Smooth muscle cell (in vitro differentiated cells): ENCODE results near the gene TPP1. TPM values are rescaled to one million over a fixed set of nuclear protein-coding genes. Genes with fewer than 3 reads are reported as not detected.

Experiments
- DNase-seq: peaks from one replicate; lab custom pipeline; 2025; ENCODE audit not compliant: unreplicated experiment; lab: John Stamatoyannopoulos, UW
- H2AFZ ChIP-seq: fragments of 200-600 bp; sonication (generic); 2 replicates; pipeline ENCODE4 v1.6.0; 2016; ENCODE audit warnings: antibody characterized with exemption, low read depth, mild to moderate bottlenecking
- H3F3A ChIP-seq: fragments of 200-600 bp; sonication (generic); 2 replicates; pipeline ENCODE4 v1.6.0; 2017; ENCODE audit warnings: antibody characterized with exemption, low read depth
- H3K27ac ChIP-seq: fragments of 200-600 bp; sonication (generic); 2 replicates; pipeline ENCODE4 v1.5.1; 2016; ENCODE audit warnings: low read depth, mild to moderate bottlenecking
- H3K27me3 ChIP-seq: fragments of 200-600 bp; sonication (generic); 2 replicates; pipeline ENCODE4 v1.6.1; 2016; ENCODE audit warnings: low read depth, mild to moderate bottlenecking
- H3K36me3 ChIP-seq: fragments of 200-600 bp; sonication (generic); 2 replicates; pipeline ENCODE4 v1.5.1; 2016; ENCODE audit warnings: low read depth
- H3K4me1 ChIP-seq: fragments of 200-600 bp; sonication (generic); 2 replicates; pipeline ENCODE4 v1.5.1; 2016; ENCODE audit warnings: low read depth
- H3K4me2 ChIP-seq: fragments of 200-600 bp; sonication (generic); 2 replicates; pipeline ENCODE4 v1.6.0; 2016; ENCODE audit warnings: mild to moderate bottlenecking
- H3K4me3 ChIP-seq: fragments of 200-600 bp; sonication (generic); 2 replicates; pipeline ENCODE4 v1.5.1; 2016; ENCODE audit warnings: mild to moderate bottlenecking
- H3K79me2 ChIP-seq: fragments of 200-600 bp; sonication (generic); 2 replicates; pipeline ENCODE4 v1.6.0; 2016; ENCODE audit warnings: low read depth, mild to moderate bottlenecking
- H3K9ac ChIP-seq: fragments of 200-600 bp; sonication (generic); 2 replicates; pipeline ENCODE4 v1.6.0; 2016; ENCODE audit warnings: low read depth
- H3K9me3 ChIP-seq: fragments of 200-600 bp; sonication (generic); replicated peaks from 2 replicates; pipeline ENCODE4 v1.5.1; 2016; ENCODE audit warnings: low read depth
- H4K20me1 ChIP-seq: fragments of 200-600 bp; sonication (generic); 2 replicates; pipeline ENCODE4 v1.6.0; 2016; ENCODE audit warnings: low read depth
- WGBS: methylation state at CpG from one replicate; pipeline ENCODE4 v1.1.7; 2016; ENCODE audit warnings: low lambda C conversion rate; 5-methylcytosine and 5-hydroxymethylcytosine counted together
- polyA plus RNA-seq: library from polyadenylated mRNA; unstranded; fragments of >200 nt; fragmentation: Nextera tagmentation; extraction: Ambion mirVana; gene quantifications from 2 replicates; pipeline ENCODE4 v1.2.1, GENCODE V29; 2016
- total RNA-seq: library from RNA; depleted of rRNA; stranded (reverse); fragments of >200 nt; gene quantifications from 2 replicates; pipeline ENCODE4 v1.2.3, GENCODE V29; 2014
- TF ChIP-seq, protein P1 (sequence below): fragments of 200-600 bp; sonication (generic); IDR thresholded peaks from 2 replicates; pipeline ENCODE4 v1.5.1; 2017; ENCODE audit warnings: borderline replicate concordance, mild to moderate bottlenecking, antibody characterized with exemption; ENCODE audit not compliant: insufficient read depth, poor library complexity, severe bottlenecking

The TPP1 gene
- total and polyA plus RNA-seq, 2 experiments from 2014 or later, result 37.3 to 55.4 TPM

DNA sequence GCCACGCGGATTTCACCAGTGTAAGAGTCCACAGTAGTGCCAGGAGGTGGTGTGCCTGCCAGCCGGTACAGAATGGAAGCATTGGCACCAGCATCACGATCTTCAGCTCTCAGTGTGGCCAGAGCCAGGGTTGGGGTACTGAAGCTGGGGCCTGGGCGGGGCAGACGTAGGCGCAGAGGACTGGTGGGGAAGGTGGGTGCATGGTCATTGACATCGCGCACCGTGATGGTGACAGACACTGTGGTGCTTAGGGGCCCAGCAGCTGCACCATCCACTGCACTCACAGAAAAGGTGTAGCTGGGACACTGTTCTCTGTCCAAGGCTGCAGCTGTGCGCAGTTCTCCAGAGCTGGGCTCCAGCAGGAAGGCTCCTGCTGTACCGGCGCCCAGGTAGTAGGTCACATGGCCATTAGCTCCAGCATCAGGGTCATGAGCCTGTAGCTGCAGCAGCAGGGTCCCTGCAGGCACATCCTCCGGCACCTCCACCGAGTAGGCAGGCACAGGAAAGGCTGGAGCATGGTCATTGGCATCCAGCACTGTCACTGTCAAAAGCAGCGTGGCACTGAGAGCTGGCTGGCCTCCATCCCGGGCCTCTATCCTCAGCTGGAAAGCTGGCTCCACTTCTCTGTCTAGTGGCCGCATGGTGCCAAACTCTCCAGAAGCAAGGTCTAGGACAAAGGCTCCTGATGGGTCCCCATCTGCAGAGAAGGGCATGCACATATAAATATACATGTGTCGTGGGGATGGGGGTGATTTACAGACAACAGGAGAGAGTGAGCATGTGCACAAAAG is 7.9 kb upstream of the TPP1 start:
- 95% methylated on average over 19 of the region's 19 CpGs for WGBS
- TF ChIP-seq, protein P1, sequence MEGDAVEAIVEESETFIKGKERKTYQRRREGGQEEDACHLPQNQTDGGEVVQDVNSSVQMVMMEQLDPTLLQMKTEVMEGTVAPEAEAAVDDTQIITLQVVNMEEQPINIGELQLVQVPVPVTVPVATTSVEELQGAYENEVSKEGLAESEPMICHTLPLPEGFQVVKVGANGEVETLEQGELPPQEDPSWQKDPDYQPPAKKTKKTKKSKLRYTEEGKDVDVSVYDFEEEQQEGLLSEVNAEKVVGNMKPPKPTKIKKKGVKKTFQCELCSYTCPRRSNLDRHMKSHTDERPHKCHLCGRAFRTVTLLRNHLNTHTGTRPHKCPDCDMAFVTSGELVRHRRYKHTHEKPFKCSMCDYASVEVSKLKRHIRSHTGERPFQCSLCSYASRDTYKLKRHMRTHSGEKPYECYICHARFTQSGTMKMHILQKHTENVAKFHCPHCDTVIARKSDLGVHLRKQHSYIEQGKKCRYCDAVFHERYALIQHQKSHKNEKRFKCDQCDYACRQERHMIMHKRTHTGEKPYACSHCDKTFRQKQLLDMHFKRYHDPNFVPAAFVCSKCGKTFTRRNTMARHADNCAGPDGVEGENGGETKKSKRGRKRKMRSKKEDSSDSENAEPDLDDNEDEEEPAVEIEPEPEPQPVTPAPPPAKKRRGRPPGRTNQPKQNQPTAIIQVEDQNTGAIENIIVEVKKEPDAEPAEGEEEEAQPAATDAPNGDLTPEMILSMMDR, result no peak
- no peak overlapping the region for H3K4me2 ChIP-seq

DNA sequence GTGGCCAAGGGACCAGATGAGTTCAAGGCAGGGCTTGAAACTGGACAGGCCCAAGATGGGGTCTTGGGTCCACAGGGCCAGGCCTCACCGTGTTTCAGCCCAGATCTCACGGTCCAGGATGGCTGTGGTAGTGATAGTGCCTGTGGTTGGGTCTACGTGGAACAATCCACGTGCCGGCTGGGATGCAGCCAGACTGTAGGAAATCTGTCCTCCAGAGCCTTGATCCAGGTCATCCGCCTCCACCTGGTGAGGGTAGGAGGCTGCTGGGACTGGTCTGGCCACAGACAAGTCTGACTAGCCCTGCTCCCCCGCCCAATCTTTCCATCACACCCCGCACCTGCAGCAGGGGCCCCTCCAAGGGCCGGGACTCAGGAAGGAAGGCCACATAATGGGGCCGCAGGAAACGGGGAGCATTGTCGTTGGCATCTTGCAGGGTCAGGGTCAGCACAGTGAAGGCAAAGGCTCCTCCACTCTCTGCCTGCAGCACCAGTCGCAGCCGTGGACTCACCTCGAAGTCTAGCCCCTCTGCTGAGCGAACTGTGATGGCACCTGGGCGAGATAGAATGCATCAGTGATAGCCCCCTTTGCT is 6.7 kb upstream of the TPP1 start:
- Histone ChIP-seq H3K27me3 (no peaks in the 10 kb centered on the region), H3K9me3 (no peaks in the 10 kb centered on the region), H3K9ac (no peak overlapping the region), H3K4me1 (peaks cover 3% of the 10 kb centered on the region), H3K36me3 (no peaks in the 10 kb centered on the region), H2AFZ (no peak overlapping the region), H3F3A (no peaks in the 10 kb centered on the region), H3K4me2 (no peak overlapping the region), H3K27ac (no peak overlapping the region), H3K79me2 (no peaks in the 10 kb centered on the region), H3K4me3 (no peak overlapping the region), H4K20me1 (no peaks in the 10 kb centered on the region)
- TF ChIP-seq, protein P1, result no peak
- WGBS, result 99% methylated on average over 17 of the region's 17 CpGs
- DNase-seq, result no peak

More for the DNA sequence above, 7.9 kb upstream of the TPP1 start:
- Histone ChIP-seq H3K36me3 (no peaks in the 10 kb centered on the region), H3K9ac (no peak overlapping the region), H3K9me3 (no peaks in the 10 kb centered on the region), H3K4me3 (no peak overlapping the region), H3K79me2 (no peaks in the 10 kb centered on the region), H3K27ac (no peak overlapping the region), H2AFZ (no peak overlapping the region), H4K20me1 (no peaks in the 10 kb centered on the region), H3K27me3 (no peaks in the 10 kb centered on the region), H3F3A (no peaks in the 10 kb centered on the region), H3K4me1 (no peaks in the 10 kb centered on the region)
- no peak for DNase-seq

DNA sequence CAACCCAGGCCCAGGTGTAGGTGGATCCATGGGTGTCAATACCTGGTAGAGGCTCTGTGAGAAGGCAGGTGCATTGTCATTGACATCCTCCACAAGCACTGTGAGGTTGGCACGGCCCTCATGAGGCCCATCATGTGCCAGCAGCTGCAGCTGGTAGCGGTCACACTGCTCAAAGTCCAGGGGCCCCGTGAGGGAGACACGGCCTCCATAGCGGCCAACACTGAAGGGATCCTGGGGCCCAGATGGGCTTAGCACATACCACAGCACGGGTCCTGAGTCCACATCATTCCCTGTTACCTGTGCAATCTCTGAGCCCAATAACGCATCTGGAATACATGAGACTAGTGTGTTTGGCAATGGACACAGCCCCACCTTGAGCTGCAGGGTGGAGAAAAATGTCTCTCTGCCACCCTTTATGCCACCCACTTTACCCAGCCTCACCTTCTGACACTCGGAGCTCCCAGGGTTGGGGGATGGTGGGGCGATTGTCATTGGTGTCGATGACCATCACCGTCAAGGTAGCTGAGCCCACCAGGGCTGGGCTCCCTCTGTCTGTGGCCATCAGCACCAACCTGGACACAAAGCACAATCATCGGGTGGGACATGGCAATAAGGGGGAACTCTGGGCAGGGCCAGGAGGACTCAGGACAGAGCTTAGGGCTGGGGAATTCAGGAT is 6.1 kb upstream of the TPP1 start:
- Histone ChIP-seq H2AFZ (no peak overlapping the region), H3K36me3 (no peaks in the 10 kb centered on the region), H3K9me3 (no peaks in the 10 kb centered on the region), H3K4me1 (peaks cover 10% of the 10 kb centered on the region), H3K27me3 (no peaks in the 10 kb centered on the region), H3K4me3 (no peak overlapping the region), H3F3A (no peaks in the 10 kb centered on the region), H3K9ac (no peak overlapping the region), H3K4me2 (no peak overlapping the region), H4K20me1 (no peaks in the 10 kb centered on the region), H3K27ac (no peak overlapping the region), H3K79me2 (no peaks in the 10 kb centered on the region)
- TF ChIP-seq, protein P1, result no peak
- 96% methylated on average over 12 of the region's 12 CpGs for WGBS
- no peak for DNase-seq
